HG02759 (cell line): ENCODE data around the gene MARCHF10.

Source experiments
- ATAC-seq: cut with Tn5 transposase; IDR thresholded peaks from one replicate; pipeline ENCODE4 v1.9.1; 2021; ENCODE audit warnings: mild to moderate bottlenecking, moderate library complexity; ENCODE audit not compliant: unreplicated experiment

MARCHF10 gene

DNA sequence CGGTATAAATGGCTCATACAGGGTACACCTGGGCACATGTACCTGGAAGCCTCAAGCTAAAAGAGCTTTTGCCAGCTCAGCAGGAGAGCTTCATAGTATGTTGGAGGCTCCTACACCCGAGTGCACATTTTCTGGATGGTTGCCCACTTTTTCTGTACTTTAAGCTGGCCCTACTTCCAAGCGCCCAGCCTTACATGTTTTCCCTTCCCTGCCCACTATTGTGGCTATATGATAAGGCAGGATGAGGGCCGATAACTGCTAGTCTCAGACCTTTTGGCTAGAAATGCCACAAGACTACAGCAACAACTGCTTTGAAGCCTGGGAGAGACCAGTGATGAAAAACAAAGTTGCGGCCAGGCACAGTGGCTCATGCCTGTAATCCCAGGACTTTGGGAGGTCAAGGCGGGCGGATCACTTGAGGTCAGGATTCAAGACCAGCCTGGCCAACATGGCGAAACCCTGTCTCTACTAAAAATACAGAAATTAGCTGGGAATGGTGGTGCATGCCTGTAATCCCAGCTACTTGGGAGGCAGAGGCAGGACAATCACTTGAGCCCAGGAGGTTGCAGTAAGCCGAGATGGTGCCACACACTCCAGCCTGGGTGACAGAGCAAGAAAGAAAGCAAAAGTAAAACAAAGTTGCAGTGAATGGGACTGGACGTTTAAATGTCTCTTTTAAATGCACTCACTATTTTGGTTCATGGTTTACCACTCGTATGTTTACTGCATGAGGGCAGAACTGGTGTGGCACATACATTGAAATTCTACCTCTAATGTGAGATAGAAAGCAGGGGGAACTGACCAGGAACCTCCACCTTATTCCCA lies 14.2 kb upstream of the MARCHF10 start:
- no peak for ATAC-seq

DNA sequence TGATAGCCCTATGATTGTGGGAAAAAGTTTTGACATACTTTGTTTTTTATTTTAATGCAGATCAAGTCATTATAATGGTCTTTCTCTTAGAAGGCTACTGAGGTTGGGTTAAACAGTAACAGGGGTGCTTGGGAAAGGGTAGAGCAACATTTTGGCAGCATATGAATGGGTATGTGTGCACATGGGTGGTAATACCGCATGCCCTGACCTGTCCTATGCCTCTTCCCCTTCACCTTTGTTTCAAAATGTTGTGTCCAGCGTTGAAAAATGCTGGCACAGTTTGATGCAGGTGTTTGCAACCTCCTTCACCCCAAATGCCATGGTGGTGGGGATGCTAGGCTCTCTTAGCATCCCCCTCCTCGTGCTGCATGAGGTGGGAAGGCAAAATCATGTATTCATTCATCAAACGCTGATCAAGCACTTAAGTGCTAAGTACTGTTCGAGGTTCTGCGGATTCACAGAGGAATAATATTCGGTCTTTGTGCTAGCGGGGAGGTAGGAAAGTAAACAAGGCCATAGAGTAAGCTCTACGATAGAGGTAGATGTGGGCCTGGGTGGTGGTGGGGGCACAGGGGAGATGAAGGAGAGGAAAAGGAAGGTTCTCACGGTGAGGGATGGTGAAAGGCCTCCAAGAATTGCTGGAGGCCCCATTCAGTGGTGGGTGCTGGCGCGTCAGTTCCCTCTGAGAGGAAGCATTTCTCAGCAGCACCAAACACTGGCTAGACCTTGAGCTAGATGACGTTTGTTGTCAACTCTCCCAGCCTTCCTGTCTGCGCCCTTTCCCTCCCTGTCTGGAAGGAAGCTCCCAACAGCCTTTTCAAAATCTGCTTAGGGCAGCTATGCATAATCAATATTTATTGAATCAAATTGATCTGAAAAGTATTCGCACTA lies 13.3 kb upstream of the MARCHF10 start:
- no peak for ATAC-seq

DNA sequence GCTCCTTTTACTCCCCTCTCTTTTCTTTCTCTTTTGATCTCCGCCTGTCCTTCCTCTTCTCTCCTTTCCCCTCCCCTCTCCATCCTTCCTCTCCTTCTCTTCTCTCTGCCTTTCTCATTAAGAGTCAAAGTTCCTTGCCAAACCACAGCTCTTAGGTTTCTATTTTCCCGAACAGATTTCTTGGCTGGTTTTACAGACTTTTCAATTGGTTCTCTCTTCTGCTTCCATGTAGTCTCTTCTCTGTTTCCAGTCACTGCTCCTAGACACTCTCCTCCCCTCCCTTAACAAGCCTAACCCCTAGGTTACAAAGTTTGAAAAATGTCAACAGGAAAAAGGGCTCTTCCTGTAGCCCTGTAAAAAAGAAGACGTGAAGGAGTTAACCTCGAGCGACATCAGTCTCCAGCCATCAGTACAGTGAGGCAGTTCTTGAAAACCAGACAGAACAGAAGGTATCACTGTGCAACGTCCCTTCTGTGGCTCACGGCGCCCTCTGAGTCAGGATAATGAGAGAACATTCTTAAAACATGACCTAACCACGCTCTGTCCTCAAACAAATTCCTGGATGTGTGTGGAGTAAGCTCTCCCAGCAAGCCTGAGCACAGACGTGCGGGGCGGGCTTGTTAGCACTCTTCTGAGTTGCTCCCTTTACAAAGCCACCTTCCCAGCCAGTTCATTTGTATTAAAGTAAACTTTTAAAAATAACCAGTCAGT lies 11.6 kb upstream of the MARCHF10 start:
- no peak for ATAC-seq

DNA sequence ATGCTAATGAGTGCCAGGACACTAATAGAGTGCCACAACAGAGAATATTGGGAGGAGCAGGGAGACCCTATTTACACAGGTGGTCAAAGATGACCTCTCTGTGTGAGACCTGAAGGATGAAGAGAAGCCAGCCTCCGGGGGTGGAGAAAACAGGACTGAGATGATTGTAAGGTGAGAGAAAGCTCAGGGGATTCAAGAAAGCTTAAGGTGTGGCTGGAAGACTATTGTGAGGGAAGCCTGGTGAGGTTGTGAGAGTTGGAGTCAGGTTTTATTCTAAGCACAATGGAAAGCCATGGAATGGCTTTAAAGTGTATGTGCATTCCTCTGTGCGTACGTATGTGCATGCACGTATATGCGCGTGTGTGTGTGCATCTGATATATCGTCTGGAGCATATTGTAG lies 10.4 kb upstream of the MARCHF10 start:
- no peak for ATAC-seq

DNA sequence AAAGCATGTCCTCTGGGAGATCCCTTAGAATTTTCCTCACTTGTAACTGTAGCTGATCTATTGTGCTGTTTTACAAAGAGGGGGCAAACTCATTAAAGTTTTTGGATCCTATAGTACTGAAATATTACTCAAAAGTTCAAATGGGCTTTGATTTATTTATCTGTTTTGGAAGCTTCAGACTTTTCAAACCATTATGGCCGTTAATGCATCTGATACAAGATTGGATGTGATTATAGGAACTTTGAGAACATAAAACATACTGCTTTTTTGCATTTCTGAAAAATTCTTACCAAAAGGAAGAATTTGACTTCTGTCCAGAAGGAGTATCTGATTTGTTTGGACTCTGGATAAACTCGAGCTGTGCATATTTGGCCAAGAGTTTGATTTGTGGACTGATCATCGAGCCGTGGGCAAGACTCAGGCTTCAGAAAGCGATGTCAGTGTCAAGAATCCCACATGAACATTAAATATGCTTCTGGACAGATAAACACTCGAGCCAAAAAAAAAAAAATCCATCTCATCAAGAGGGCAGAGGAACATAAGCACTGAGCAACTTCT lies 8.2 kb upstream of the MARCHF10 start:
- no peak for ATAC-seq

DNA sequence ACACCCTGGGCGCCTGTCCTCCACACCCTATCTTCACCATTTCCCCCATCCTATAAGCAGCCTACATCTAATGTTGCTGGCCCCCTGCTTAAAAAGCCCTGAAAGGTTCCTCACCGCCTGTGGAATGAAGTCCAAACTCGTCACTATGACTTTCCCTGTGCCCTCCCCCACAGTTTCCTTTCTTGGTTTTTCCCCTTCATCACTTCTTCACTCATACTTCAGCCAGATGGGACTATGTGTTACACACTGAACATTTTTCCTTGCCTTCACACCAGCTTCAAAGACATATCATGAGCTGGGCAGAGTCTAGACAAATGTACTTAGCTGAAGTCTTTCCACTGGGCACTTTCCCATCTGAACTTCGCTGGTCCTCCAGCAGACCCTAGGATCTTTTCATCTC lies 1.5 kb upstream of the MARCHF10 start:
- ATAC-seq, result no peak

DNA sequence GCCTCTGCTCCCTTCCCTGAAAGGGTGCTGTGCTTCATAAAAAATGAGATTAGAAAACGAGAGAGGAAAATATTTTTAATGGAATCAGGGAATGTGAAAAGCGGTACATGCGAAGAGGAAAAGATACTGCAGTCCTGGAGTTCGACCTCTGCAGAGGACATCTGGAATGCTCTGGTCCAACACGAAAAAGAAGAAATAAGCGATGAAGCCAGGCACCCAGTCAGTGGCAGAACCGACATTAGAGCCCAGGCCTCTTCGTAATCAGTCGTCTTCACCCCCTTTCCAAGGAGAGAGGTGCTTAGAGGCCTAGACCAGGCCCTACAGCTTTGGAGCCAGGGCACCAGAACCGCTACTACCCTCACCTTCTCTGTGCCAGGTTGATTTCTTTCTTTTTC lies 459 bp upstream of the MARCHF10 start:
- ATAC-seq, result no peak

DNA sequence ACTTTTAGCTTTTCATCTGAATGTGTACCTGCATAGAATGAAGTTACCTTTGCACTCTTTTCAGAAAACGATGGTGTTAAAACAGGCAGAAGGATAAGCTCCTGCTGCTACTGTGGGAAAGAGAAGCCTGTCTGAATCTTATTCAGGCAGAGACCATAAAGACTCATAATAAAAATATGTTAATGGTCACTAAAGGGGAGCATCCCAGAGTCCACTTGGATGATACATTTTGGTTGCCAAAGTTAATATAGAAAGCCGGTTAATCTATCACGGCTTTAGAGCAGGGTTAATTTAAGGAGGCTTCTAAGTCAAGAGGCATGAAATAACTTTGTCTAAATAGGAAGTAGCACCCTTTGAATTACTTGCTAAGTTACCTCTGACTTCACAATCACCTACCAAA lies 2.9 kb downstream of the MARCHF10 start:
- ATAC-seq, result no peak

DNA sequence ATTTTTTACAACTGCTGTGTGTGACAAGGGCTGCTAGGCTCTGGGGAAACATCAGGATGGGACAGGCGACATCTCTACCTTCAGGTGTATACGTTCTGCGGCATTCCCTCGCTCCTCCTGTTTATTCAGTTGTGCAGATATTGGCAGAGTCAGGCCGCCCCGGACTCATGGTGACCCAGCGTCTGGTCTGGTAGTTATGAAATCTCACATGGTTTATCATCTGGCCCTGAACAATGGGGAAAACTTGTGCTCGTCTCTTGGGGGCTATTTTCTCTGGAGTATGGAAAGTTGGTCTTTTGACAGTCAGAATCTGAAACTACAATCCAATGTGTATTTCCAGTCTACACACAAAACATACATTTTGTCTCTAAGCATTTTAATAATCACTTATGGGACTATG lies 3.3 kb downstream of the MARCHF10 start:
- ATAC-seq, result no peak

DNA sequence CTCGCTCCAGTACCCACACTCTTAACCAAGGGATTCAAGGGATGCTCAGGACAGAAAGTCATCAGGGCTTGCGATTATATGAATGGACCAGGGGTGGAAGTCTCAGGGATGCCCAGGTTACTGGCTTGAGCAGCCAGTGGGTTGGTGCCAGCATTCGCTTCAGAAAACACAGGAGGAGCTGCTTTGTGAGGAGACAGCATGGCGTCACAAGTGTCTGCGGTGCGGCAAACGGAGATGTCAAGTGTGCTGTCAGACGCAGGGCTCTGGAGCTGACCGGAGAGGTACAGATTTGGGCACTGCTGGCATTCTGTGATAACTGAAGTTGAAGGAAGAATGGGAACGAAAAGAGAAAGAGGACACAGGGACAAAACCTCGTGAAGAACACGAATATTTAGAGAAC lies 4.1 kb downstream of the MARCHF10 start:
- no peak for ATAC-seq

DNA sequence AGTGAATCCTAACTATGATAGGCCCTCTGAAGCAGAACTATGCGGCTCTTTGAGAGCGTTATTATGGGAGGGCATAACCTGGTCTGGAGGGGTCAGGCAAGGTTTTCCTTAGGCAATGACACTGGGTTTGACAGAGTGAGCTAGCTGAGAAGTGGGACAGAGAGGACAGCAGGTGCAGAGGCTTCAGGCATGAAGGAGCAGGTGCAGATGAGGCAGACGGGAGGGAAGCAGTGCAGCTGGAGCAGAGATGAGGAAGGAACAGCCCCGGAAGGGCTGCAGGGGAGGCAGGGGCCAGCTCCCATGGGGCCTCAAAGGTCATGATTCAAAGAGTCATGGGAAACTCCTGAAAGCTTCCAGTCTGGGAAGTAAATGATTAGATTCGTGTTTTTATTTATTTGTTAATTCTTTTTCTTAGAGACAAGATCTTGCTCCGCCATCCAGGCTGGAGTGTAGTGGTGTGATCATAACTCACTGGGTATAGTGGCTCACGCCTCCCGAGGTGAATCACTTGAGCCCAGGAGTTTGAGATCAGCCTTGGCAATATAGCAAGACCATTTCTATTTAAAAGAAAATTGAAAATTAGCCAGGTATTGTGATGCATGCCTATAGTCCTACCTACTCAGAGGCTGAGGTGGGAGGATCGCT lies 5.4 kb downstream of the MARCHF10 start:
- no peak for ATAC-seq

DNA sequence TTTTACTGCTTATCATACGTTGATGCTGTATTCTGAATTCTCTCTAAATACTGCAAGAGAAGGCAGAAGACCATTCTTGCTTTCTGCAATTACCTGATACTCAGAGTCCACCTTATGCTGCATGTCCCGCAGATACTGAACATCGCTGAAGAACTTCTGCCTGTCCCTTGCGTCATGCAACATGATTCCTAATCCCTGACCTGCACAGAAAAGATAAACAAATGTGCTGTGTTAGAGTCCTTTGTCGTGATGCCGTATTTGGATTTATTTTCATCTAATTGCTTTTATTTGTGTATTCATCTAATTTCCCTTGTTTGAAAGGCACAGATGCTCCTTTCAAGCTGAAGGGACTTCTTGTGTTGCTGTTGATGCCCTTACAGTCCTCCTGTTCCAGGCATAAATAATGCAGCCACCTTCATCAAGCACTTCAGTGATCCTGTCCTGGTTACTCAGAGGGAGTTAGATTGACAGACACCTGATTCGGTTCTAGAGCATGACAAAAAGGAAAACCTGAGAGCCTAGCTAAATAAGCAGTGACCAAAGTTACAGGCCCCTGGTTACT lies 6.5 kb downstream of the MARCHF10 start:
- no peak for ATAC-seq

DNA sequence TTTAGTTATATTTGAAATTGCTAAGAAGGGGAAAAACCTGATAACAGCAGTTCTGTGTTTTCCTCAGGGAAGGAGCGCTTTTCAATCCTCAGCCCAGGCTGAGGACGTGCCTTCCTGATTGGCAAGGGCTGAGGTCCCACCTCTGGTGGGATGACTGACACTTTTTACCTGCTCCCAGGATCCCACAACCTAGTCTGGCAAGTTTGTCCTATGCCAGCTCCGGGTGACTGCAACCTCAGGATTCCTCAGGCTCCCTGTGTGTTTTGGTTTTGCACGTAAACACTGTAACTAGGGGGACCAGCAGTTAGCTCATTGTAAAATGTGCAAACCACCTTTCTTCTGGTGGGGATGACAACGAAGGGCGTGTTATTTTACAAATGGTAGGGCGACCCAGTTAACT lies 7.5 kb downstream of the MARCHF10 start:
- ATAC-seq, result no peak

DNA sequence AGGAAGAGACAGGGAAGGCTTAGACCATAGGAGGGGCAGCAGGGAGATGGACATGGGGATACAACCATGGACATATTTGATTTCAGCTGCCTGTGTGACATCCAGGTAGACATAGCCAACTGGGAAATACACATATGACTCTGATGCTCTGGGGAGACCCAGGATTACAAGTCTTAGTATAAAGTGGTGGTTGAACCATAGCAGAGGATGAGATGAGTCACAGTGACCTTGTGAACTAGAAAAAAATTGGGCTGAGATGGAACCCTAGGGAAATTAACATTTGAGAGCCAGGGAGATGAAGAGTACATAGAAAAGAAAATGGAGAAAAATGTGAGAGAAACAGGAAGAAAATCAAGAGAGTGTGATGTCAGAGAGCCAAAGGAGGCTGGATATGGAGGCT lies 10.2 kb downstream of the MARCHF10 start:
- no peak for ATAC-seq

DNA sequence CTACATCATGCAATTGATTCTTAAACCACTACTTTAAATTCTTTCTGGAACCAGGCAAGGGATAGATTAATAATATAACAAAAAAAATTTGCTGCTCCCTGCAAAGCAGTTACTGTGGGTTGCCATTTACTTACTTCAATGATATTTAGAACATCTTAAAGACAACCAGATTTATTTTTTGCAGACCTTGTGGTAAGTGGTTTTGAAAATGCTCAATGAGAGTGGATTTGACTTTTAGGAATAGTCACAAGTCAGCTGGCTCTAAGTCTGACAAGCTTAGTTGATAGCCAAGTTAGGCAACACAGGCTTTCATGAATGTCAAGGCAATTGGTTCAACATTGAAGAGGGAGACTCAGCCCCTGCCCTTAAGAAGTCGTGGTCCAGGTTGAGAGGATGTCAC lies 11.8 kb downstream of the MARCHF10 start:
- ATAC-seq, result no peak

DNA sequence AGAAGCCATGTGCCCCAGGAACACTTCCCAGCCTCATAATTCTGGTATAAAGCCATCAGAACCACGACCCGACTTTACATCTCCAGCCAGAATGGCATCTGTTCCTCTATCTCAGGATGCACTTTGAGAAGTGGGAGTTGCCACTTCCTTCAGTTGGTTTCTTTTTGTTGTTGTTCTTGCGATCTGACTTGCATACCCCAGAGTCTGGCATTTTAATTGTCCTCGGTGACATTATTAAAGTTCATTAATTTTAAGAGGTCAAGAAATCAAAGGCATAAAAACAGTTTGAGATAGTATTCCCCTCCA lies 13.5 kb downstream of the MARCHF10 start:
- ATAC-seq, result no peak

DNA sequence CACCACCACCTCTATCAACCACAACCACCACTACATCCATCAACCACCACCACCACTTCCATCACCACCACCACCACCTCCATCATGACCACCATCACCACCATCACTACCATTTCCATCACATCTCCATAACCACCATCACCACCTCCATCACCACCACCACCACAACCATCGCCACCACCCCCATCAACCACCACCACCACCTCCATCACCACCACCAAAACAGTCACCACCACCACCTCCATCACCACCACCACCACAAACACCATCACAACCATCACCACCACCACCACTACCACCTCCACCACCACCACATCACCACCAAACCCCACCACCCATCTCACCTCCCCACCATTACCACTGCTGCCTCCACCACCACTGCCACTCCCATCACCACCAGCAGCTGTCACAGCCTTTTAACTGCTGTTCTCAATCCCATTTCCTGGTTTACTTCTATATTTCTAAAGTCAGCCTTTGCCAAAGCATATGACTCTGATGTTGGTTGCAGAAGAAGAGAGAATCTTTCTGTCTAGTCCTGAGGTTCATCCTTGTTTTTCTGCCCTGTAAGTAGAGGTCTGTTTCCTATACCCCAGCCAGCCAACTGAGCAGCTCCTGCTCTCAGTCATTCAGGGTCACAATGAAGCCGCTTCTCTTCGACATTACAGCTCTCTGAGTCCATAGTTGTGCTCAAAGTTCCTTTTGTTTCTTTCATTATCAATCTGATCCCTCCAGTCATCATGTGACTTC lies 14.0 kb downstream of the MARCHF10 start:
- no peak for ATAC-seq

DNA sequence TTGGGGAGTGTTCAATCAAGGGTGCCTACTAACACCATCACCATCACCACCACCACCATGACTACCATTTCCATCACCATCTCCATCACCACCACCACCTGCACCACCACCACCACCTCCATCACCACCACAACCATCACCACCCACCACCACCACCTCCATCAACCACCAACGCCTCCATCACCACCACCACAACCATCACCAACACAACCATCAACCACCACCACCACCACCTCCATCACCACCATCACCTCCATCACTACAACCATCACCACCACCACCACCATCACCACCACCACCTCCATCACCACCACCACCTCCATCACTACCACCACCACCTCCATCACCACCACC lies 15.7 kb downstream of the MARCHF10 start:
- no peak for ATAC-seq

DNA sequence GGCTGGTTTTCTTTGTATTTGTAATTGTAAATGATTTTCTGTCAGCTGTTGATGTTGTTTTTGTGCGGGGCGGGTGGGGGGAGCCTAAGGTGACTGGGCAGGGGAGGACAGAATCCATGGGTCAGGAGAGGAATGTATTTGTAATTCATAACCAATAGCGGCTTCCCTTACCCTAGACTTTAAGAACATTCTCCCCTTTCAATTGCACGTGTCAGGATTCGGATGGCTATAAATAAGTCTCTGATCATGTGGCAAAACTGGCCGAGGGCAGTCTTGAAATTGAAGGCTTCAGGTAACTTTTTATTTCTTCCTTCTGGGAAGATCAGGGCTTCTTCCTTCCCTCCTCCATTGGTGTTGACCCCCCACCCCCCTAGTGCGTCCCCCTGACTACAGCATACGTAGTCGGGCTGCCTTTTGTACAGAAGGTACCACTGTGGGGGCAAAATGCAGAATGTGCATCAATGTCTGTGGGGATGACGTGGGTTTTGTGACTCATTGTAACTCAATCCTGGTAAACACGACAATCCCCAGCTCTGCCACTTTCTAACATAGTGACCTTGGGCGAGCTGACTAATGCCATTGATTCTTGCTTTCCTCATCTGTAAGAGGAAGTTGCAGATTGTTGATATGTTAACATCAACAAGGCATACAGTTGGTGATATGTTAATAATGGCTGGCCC lies 16.2 kb downstream of the MARCHF10 start:
- no peak for ATAC-seq
